Muscle layer of duodenum (tissue), 2 donors: ENCODE measurements around the gene FYB1.

Experiments
- H3K27ac ChIP-seq: one replicate; pipeline ENCODE4 v1.7.0; 2013; ENCODE audit warnings: mild to moderate bottlenecking, low read length
- H3K27me3 ChIP-seq: one replicate; pipeline ENCODE4 v1.7.0; 2013; ENCODE audit warnings: low read depth, mild to moderate bottlenecking, control low read depth, low read length
- H3K36me3 ChIP-seq, 2 donors: one replicate each; pipeline ENCODE4 v1.7.0; 2013; ENCODE audit warnings: low read length in 2 of 2, control low read depth in 1 of 2, mild to moderate bottlenecking in 1 of 2; ENCODE audit not compliant: insufficient read depth in 2 of 2, control insufficient read depth in 1 of 2
- H3K4me1 ChIP-seq, 2 donors: one replicate each; pipeline ENCODE4 v1.7.0; 2013; ENCODE audit warnings: low read length in 2 of 2, mild to moderate bottlenecking in 2 of 2, control low read depth in 1 of 2, moderate library complexity in 1 of 2; ENCODE audit not compliant: insufficient read depth in 2 of 2, control insufficient read depth in 1 of 2
- H3K4me3 ChIP-seq, 2 donors: one replicate each; pipeline ENCODE4 v1.7.0; 2013; ENCODE audit warnings: low read length in 2 of 2, low read depth in 1 of 2, mild to moderate bottlenecking in 1 of 2
- H3K9me3 ChIP-seq, 2 donors: one replicate each; pipeline ENCODE4 v1.7.0; 2013; ENCODE audit warnings: low read length in 2 of 2, control low read depth in 1 of 2, mild to moderate bottlenecking in 1 of 2; ENCODE audit not compliant: control insufficient read depth in 1 of 2
- donor health status: healthy.

The FYB1 gene

DNA sequence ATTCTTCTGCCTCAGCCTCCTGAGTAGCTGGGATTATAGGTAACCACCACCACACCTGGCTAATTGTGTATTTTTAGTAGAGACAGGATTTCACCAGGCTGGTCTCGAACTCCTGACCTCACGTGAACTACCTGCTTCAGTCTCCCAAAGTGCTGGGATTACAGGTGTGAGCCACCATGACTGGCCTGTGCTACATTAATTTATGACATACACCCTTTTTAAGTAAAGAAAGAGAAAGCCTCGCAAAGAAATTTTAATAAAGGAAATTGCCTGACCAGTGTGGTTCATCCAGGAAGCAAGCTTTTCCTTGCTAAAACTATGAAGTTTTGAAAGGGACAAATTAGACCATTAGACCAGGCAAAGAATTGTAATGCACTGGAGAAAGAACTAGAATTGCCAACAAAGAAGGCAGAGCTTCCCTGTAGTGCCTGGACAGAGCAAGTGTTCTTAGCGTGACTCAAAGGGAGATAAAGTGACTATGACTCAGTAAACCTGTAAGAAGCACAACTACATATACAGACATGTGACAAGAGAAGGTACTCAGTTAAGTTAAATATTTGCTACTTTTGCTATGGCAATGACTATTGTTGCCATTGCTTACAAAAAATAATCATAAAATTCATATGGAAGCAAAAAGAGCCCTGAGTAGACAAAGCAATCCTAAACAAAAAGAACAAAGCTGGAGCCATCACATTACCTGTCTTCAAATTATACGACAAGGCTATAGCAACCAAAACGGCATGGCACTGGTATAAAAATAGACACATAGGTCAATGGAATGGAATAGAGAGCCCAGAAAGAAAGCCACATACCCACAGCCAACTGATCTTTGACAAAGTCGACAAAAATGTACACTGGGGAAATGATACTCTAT lies 54.6 kb downstream of the FYB1 start:
- Histone ChIP-seq H3K27me3 (no peaks in the 10 kb centered on the region), H3K27ac (no peak overlapping the region), H3K9me3 (no peaks in the 10 kb centered on the region), H3K4me3 (no peak overlapping the region), H3K36me3 (no peaks in the 10 kb centered on the region), H3K4me1 (no peaks in the 10 kb centered on the region)

GRCh38 chr5:39164016-39164415 lies 55.3 kb downstream of the FYB1 start:
- no peak overlapping the region for H3K27ac ChIP-seq
- no peak overlapping the region for H3K4me3 ChIP-seq
- no peaks in the 10 kb centered on the region for H3K9me3 ChIP-seq
- no peaks in the 10 kb centered on the region for H3K4me1 ChIP-seq
- H3K27me3 ChIP-seq: no peaks in the 10 kb centered on the region
- no peaks in the 10 kb centered on the region for H3K36me3 ChIP-seq

GRCh38 chr5:39161578-39161977 lies 57.8 kb downstream of the FYB1 start:
- Histone ChIP-seq H3K9me3 (no peaks in the 10 kb centered on the region), H3K36me3 (no peaks in the 10 kb centered on the region), H3K4me1 (no peaks in the 10 kb centered on the region), H3K27me3 (no peaks in the 10 kb centered on the region), H3K27ac (no peak overlapping the region), H3K4me3 (no peak overlapping the region)

- H3K36me3 ChIP-seq: no peaks in the 10 kb centered on the region
- H3K4me3 ChIP-seq: no peak overlapping the region
- no peaks in the 10 kb centered on the region for H3K9me3 ChIP-seq
- H3K27me3 ChIP-seq: no peaks in the 10 kb centered on the region
- no peaks in the 10 kb centered on the region for H3K4me1 ChIP-seq
- no peak overlapping the region for H3K27ac ChIP-seq
Measured at GRCh38 chr5:39160576-39161213, 58.7 kb downstream of the FYB1 start.

- no peaks in the 10 kb centered on the region for H3K9me3 ChIP-seq
- no peaks in the 10 kb centered on the region for H3K36me3 ChIP-seq
- H3K27ac ChIP-seq: no peak overlapping the region
- no peaks in the 10 kb centered on the region for H3K27me3 ChIP-seq
- H3K4me3 ChIP-seq: no peak overlapping the region
- no peaks in the 10 kb centered on the region for H3K4me1 ChIP-seq
Measured at GRCh38 chr5:39159811-39160490, 59.4 kb downstream of the FYB1 start.

DNA sequence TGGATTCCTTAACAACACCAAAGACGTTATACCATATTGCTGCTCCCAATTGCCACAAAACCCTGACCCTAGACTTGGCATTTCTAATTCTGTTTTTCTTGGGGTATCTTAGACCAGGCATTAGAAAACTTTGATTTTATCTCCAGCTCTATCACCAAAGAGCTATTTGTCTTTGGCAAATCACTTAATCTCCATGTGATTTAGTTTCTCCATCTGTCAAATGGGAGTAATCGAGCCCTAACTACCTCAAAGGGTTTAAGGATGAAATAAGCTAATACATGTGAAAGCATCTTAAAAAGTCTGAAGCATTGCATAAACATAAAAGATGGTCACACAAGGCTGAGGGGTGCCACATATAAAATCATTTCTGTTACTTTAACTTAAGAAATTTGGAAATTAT lies 60.6 kb downstream of the FYB1 start:
- no peak overlapping the region for H3K27ac ChIP-seq
- H3K9me3 ChIP-seq: no peaks in the 10 kb centered on the region
- H3K4me3 ChIP-seq: no peak overlapping the region
- no peaks in the 10 kb centered on the region for H3K36me3 ChIP-seq
- H3K27me3 ChIP-seq: no peaks in the 10 kb centered on the region
- no peaks in the 10 kb centered on the region for H3K4me1 ChIP-seq

DNA sequence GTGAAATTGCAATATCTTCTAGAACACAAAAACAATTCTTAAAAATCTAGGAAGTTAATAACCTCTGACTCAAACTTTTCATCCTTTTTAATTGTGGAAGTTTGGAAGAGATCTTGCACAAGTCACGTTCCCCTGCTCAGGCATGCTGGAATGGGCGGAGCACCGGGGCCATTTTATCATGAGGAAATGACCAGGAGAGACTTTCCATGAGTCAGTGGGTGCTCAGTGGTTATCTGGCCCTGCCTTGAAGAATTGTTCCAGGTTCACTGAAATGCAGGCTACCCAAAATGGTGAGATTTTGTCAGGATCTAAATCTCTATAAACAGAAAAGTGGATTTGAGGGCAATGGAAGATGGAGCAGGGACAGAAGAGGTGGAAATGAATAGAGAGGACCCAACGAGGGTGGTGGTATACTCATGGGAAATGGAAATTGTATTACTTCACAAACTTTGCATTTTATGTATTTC lies 61.2 kb downstream of the FYB1 start:
- Histone ChIP-seq H3K4me1 (no peaks in the 10 kb centered on the region), H3K9me3 (no peaks in the 10 kb centered on the region), H3K36me3 (no peaks in the 10 kb centered on the region), H3K27ac (no peak overlapping the region), H3K4me3 (no peak overlapping the region), H3K27me3 (no peaks in the 10 kb centered on the region)

DNA sequence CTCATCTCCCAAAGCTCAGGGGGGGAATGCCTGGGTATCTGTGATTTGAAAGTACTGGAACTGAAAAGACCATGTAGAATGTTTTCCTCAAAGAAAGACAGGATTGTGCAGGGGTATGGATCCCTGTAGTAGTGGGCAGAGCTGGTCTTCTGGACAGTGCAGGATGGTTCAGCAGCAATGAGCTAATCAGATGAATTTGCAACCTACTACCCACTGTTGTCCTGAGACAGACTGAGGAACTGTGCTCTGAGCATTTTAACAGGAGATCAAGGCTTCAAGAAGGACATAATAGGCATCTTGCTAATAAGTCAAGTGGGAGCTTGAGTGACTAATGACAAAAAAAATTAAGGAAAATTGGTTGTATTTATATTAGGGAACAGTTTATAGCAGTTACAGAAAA lies 61.7 kb downstream of the FYB1 start:
- H3K27ac ChIP-seq: no peak overlapping the region
- H3K36me3 ChIP-seq: no peaks in the 10 kb centered on the region
- no peaks in the 10 kb centered on the region for H3K9me3 ChIP-seq
- H3K4me1 ChIP-seq: no peaks in the 10 kb centered on the region
- H3K4me3 ChIP-seq: no peak overlapping the region
- H3K27me3 ChIP-seq: no peaks in the 10 kb centered on the region

- Histone ChIP-seq H3K36me3 (no peaks in the 10 kb centered on the region), H3K4me1 (no peaks in the 10 kb centered on the region), H3K4me3 (no peak overlapping the region)
Measured at GRCh38 chr5:39156082-39156481, 63.3 kb downstream of the FYB1 start.

DNA sequence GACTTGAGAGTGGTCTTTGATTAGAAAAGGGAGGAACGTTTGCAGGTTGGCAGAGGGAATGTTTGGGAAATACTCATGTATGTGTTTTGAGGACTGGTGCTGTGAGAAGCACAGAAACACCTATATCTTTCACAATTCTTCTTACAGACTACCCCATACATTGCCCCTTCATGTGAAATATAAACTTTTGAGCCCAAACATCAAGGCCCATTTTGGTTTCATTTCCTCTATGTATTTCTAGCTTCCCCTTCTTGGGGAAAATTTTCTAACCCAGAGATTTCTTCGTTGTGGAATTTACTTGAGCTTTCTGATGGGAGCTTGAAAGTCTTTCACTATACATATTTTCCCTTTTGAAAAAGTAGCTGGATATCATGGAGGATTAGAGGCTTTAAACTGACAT lies 67.6 kb downstream of the FYB1 start:
- no peaks in the 10 kb centered on the region for H3K36me3 ChIP-seq
- no peaks in the 10 kb centered on the region for H3K4me1 ChIP-seq
- no peaks in the 10 kb centered on the region for H3K27me3 ChIP-seq

More at GRCh38 chr5:39156082-39156481, 63.3 kb downstream of the FYB1 start:
- no peaks in the 10 kb centered on the region for H3K27me3 ChIP-seq
- no peak overlapping the region for H3K27ac ChIP-seq
- no peaks in the 10 kb centered on the region for H3K9me3 ChIP-seq

GRCh38 chr5:39149966-39150365 lies 69.4 kb downstream of the FYB1 start:
- no peaks in the 10 kb centered on the region for H3K36me3 ChIP-seq
- H3K4me3 ChIP-seq: no peak overlapping the region
- H3K4me1 ChIP-seq: no peaks in the 10 kb centered on the region
- no peak overlapping the region for H3K27ac ChIP-seq
- no peaks in the 10 kb centered on the region for H3K9me3 ChIP-seq
- no peaks in the 10 kb centered on the region for H3K27me3 ChIP-seq

More for the DNA sequence above, 67.6 kb downstream of the FYB1 start:
- Histone ChIP-seq H3K9me3 (no peaks in the 10 kb centered on the region), H3K27ac (no peak overlapping the region), H3K4me3 (no peak overlapping the region)
